GM19025 (cell line): ENCODE data around the gene ITGAL.
"Not testable (repeated sequence)": the region's sequence is repeated elsewhere in the genome, so short reads cannot be mapped to it uniquely, and the experiment has no call there.

Experiments
- ATAC-seq: cut with Tn5 transposase; IDR thresholded peaks from one replicate; pipeline ENCODE4 v1.9.1; 2021; ENCODE audit warnings: mild to moderate bottlenecking, low read depth, moderate library complexity; ENCODE audit not compliant: unreplicated experiment

Gene ITGAL

GRCh38 chr16:30490210-30490609, 17.7 kb downstream of the ITGAL start:
- no peak for ATAC-seq

- no peak for ATAC-seq
Measured at GRCh38 chr16:30491229-30491628, 18.7 kb downstream of the ITGAL start.

GRCh38 chr16:30491744-30492308, 19.3 kb downstream of the ITGAL start:
- ATAC-seq, result no peak

- ATAC-seq, result no peak
Measured at GRCh38 chr16:30493941-30494488, 21.5 kb downstream of the ITGAL start.

GRCh38 chr16:30494709-30495108, 22.2 kb downstream of the ITGAL start:
- no peak for ATAC-seq

- no peak for ATAC-seq
Measured at GRCh38 chr16:30499284-30499683, 26.7 kb downstream of the ITGAL start.

GRCh38 chr16:30503403-30504296, 31.1 kb downstream of the ITGAL start:
- no peak for ATAC-seq

GRCh38 chr16:30509081-30509765, 36.7 kb downstream of the ITGAL start:
- no peak for ATAC-seq

- no peak for ATAC-seq
Measured at GRCh38 chr16:30510376-30510938, 37.9 kb downstream of the ITGAL start.

GRCh38 chr16:30511509-30511908, 39.0 kb downstream of the ITGAL start:
- no peak for ATAC-seq

- ATAC-seq, result no peak
Measured at GRCh38 chr16:30515275-30515674, 42.7 kb downstream of the ITGAL start.

GRCh38 chr16:30518552-30518951, 46.0 kb downstream of the ITGAL start:
- no peak for ATAC-seq

- no peak for ATAC-seq
Measured at GRCh38 chr16:30519120-30520049, 46.8 kb downstream of the ITGAL start.

- no peak for ATAC-seq
Measured at GRCh38 chr16:30521476-30521872, 48.9 kb downstream of the ITGAL start.

GRCh38 chr16:30521873-30522641, 49.5 kb downstream of the ITGAL start:
- ATAC-seq, result no peak

GRCh38 chr16:30522702-30523463, 50.3 kb downstream of the ITGAL start:
- not testable (repeated sequence) for ATAC-seq

GRCh38 chr16:30523768-30524574, 51.4 kb downstream of the ITGAL start:
- ATAC-seq, result no peak
